OCI-LY7 (cell line): ENCODE results near the gene TRPC6. TPM values are rescaled to one million over a fixed set of nuclear protein-coding genes. Genes with fewer than 3 reads are reported as not detected.

ENCODE experiments used
- BruUV-seq: library from RNA; stranded (reverse); fragments of 400-500 nt; replicated peaks from 2 replicates; lab custom pipeline; 2021; lab: Mats Ljungman, UMichigan
- CTCF ChIA-PET: fragments of 300-600 bp; sonication (Branson Sonifier 250); formaldehyde crosslinking; loops from one replicate; lab custom pipeline; 2022; ENCODE audit warnings: antibody characterized with exemption; ENCODE audit not compliant: unreplicated experiment; lab: Charles Lee
- POLR2A ChIA-PET: fragments of 300-600 bp; sonication (Branson Sonifier 250); formaldehyde crosslinking; loops from one replicate; lab custom pipeline; 2022; ENCODE audit warnings: antibody characterized with exemption; lab: Charles Lee
- DNase-seq: peaks from one replicate; pipeline ENCODE4 v3.0.0-alpha.2; 2015; ENCODE audit warnings: low spot score
- H2AFZ ChIP-seq: fragments of 200-600 bp; sonication (generic), shearing (Covaris generic); 2 replicates; pipeline ENCODE4 v1.6.1; 2014; ENCODE audit warnings: mild to moderate bottlenecking, antibody characterized with exemption, low read length, moderate library complexity
- H3K27ac ChIP-seq: fragments of 200-600 bp; sonication (generic); 2 replicates; pipeline ENCODE4 v1.5.1; 2014; ENCODE audit warnings: mixed run types, low read depth, mild to moderate bottlenecking, moderate library complexity, low read length, inconsistent platforms; ENCODE audit not compliant: poor library complexity, severe bottlenecking
- H3K36me3 ChIP-seq: fragments of 200-600 bp; sonication (generic); 2 replicates; pipeline ENCODE4 v1.6.1; 2014; ENCODE audit warnings: mild to moderate bottlenecking, antibody characterized with exemption, low read length, moderate library complexity, mixed read lengths; ENCODE audit not compliant: insufficient read depth
- H3K4me1 ChIP-seq: fragments of 200-600 bp; sonication (generic); 2 replicates; pipeline ENCODE4 v1.5.1; 2014; ENCODE audit warnings: mild to moderate bottlenecking, low read length; ENCODE audit not compliant: insufficient read depth, poor library complexity, severe bottlenecking
- H3K4me2 ChIP-seq: fragments of 200-600 bp; sonication (generic); 2 replicates; pipeline ENCODE4 v1.6.1; 2014; ENCODE audit warnings: mild to moderate bottlenecking, low read length
- H3K4me3 ChIP-seq: fragments of 200-600 bp; sonication (generic); 2 replicates; pipeline ENCODE4 v1.5.1; 2014; ENCODE audit warnings: mild to moderate bottlenecking, low read depth, low read length; ENCODE audit not compliant: poor library complexity, severe bottlenecking
- H3K79me2 ChIP-seq: fragments of 200-600 bp; sonication (generic); 2 replicates; pipeline ENCODE4 v1.6.1; 2016; ENCODE audit warnings: low read depth, mild to moderate bottlenecking, low read length, moderate library complexity, mixed read lengths; ENCODE audit not compliant: insufficient read depth
- H3K9me2 ChIP-seq: fragments of 200-600 bp; sonication (generic); 2 replicates; pipeline ENCODE4 v1.6.1; 2016; ENCODE audit warnings: mild to moderate bottlenecking, low read length, mixed read lengths; ENCODE audit not compliant: insufficient read depth
- H3K9me3 ChIP-seq: fragments of 200-600 bp; sonication (generic); 2 replicates; pipeline ENCODE4 v1.6.1; 2014; ENCODE audit warnings: mild to moderate bottlenecking, mixed run types, low read length, mixed read lengths
- H4K20me1 ChIP-seq: fragments of 200-600 bp; sonication (generic); 2 replicates; pipeline ENCODE4 v1.6.1; 2014; ENCODE audit warnings: mild to moderate bottlenecking, antibody characterized with exemption, low read length, moderate library complexity, mixed read lengths; ENCODE audit not compliant: insufficient read depth
- CTCF ChIP-seq: fragments of 200-600 bp; sonication (generic); conservative IDR thresholded peaks from 2 replicates; pipeline ENCODE4 v1.5.1; 2014; ENCODE audit warnings: mild to moderate bottlenecking, antibody characterized with exemption, low read length, moderate library complexity, mixed read lengths
- EZH2phosphoT487 ChIP-seq: fragments of 200-600 bp; sonication (generic); IDR thresholded peaks from 2 replicates; pipeline ENCODE4 v1.6.1; 2018; ENCODE audit warnings: low read depth, borderline replicate concordance, mild to moderate bottlenecking, mixed run types, antibody characterized with exemption, low read length, moderate library complexity, mixed read lengths
- intact Hi-C: fragments of 100-400 bp; cut with micrococcal nuclease; formaldehyde crosslinking; loops from one replicate; pipeline ENCODE4 v1.10.0; 2022; ENCODE audit not compliant: unreplicated experiment
- total RNA-seq, 2 experiments: library from RNA; depleted of rRNA in 1 of 2; stranded (reverse); fragments of >200 nt in 1 of 2; shearing (Covaris generic) in 1 of 2; gene quantifications; 2 replicates each; pipeline ENCODE4 v1.2.3, GENCODE V29; 2014 to 2022

Gene TRPC6
- total RNA-seq, 2 experiments from 2014 or later = not detected

- Histone ChIP-seq H3K79me2 (no peaks in the 10 kb centered on the region), H3K4me1 (no peaks in the 10 kb centered on the region), H3K36me3 (no peaks in the 10 kb centered on the region), H2AFZ (peak overlapping the region; percentile 17; the same call in 1 of the 2 replicates), H3K4me2 (no peak overlapping the region), H3K9me3 (no peaks in the 10 kb centered on the region), H3K27ac (no peak overlapping the region), H3K9me2 (no peaks in the 10 kb centered on the region), H4K20me1 (no peaks in the 10 kb centered on the region), H3K4me3 (no peak overlapping the region)
- DNase-seq = no peak
- ChIA-PET CTCF (interaction anchor here (0.9 to 1.7 kb wide), 2 partner anchors 161 to 162 kb away, joined by 3 to 5 read pairs; no protein-coding TSS in a partner anchor), POLR2A (interaction anchor here (0.6 to 2.5 kb wide), 6 partner anchors 24 to 774 kb away, joined by 3 to 7 read pairs (median 4); no protein-coding TSS in a partner anchor)
- TF ChIP-seq EZH2phosphoT487 (no peak), CTCF (no peak)
- intact Hi-C loops = loop anchor here (2.0 to 10.0 kb wide), 2 partner anchors 163 to 547 kb away; no protein-coding TSS in a partner anchor
- BruUV-seq = no TSS peak
Measured at GRCh38 chr11:101458161-101458560, 125.6 kb downstream of the TRPC6 start.

- Histone ChIP-seq H3K9me2 (no peaks in the 10 kb centered on the region), H3K4me3 (no peak overlapping the region), H3K4me1 (no peaks in the 10 kb centered on the region), H3K9me3 (no peaks in the 10 kb centered on the region), H2AFZ (no peak overlapping the region), H3K79me2 (no peaks in the 10 kb centered on the region), H3K27ac (no peak overlapping the region), H3K4me2 (no peak overlapping the region), H4K20me1 (no peaks in the 10 kb centered on the region), H3K36me3 (no peaks in the 10 kb centered on the region)
- intact Hi-C loops = loop anchor here (1.0 to 10.0 kb wide), 2 partner anchors 391 to 548 kb away; no protein-coding TSS in a partner anchor
- TF ChIP-seq EZH2phosphoT487 (no peak), CTCF (peak; percentile 89)
- peak; percentile 62 for DNase-seq
- ChIA-PET POLR2A (interaction anchor here (1.1 to 2.5 kb wide), 2 partner anchors 13 to 164 kb away, joined by 3 to 7 read pairs; no protein-coding TSS in a partner anchor), CTCF (interaction anchor here (1.0 to 1.7 kb wide), 3 partner anchors 16 to 390 kb away, joined by 3 to 5 read pairs (median 3); no protein-coding TSS in a partner anchor)
- BruUV-seq = no TSS peak
Measured at GRCh38 chr11:101456812-101457211, 127.0 kb downstream of the TRPC6 start.

- ChIA-PET POLR2A (interaction anchor here (0.5 to 0.6 kb wide), 4 partner anchors 28 to 1030 kb away, joined by 3 to 4 read pairs (median 3); no protein-coding TSS in a partner anchor), CTCF (no interaction called here)
- TF ChIP-seq CTCF (no peak), EZH2phosphoT487 (no peak)
- no peaks in the 10 kb centered on the region for H3K9me2 ChIP-seq
- no peak overlapping the region for H3K4me3 ChIP-seq
- H3K4me1 ChIP-seq = no peaks in the 10 kb centered on the region
- no peak overlapping the region for H3K27ac ChIP-seq
- H3K4me2 ChIP-seq = no peak overlapping the region
- no peak for DNase-seq
- H3K79me2 ChIP-seq = no peaks in the 10 kb centered on the region
- H2AFZ ChIP-seq = no peak overlapping the region
- H3K9me3 ChIP-seq = no peaks in the 10 kb centered on the region
- BruUV-seq = no TSS peak
- no peaks in the 10 kb centered on the region for H4K20me1 ChIP-seq
- intact Hi-C loops = loop anchor here (10.0 kb wide), 1 partner anchor 551 kb away; no protein-coding TSS in a partner anchor
- H3K36me3 ChIP-seq = no peaks in the 10 kb centered on the region
Measured at GRCh38 chr11:101453682-101454081, 130.1 kb downstream of the TRPC6 start.
